Measurements from ENCODE around the gene UBAP1.
"Not testable (repeated sequence)": the region's sequence is repeated elsewhere in the genome, so short reads cannot be mapped to it uniquely, and the experiment has no call there.

Gene UBAP1

GRCh38 chr9:34226144-34226760 is 47.4 kb downstream of the UBAP1 start:
- not testable (repeated sequence) for DNase-seq

DNA sequence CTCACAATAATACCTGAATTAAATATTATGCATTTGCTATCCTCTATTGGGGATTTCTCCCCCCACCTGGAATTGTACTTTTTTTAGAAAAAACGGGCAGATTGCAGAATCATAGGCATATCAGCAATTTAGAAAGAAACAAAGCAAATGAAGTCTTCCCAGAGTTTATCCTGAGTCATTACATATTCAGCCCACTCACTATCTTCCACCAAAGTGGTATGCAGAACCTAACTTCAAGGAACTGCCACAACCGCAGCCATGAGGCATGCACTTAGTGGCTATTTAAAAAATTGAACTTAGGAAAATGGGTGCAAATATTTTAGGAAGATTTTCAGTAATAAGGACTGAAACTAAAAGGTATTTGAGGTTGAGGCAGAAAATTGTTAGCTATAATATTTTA is 48.6 kb downstream of the UBAP1 start:
- DNase-seq, result no peak

GRCh38 chr9:34230556-34230955 is 51.7 kb downstream of the UBAP1 start:
- DNase-seq, result no peak

DNA sequence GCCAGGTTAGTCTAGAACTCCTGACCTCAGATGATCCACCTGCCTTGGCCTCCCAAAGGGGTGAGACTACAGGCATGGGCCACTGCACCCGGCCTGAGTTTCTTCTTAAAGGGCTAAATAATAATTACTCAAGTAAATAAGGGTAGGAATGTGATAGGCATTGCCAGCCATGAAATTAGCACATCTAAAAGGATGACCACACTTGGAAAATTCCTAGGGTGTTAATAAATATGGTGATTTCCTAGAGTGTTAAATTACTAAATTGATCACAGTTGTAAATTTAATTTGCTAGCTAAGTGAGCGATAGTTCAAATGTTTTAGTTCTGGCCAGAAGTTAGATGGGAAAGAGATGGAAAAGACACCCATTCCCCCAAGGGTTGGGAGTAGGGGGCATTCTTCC is 53.4 kb downstream of the UBAP1 start:
- DNase-seq, result no peak

GRCh38 chr9:34233672-34234071 is 54.8 kb downstream of the UBAP1 start:
- no peak for DNase-seq

DNA sequence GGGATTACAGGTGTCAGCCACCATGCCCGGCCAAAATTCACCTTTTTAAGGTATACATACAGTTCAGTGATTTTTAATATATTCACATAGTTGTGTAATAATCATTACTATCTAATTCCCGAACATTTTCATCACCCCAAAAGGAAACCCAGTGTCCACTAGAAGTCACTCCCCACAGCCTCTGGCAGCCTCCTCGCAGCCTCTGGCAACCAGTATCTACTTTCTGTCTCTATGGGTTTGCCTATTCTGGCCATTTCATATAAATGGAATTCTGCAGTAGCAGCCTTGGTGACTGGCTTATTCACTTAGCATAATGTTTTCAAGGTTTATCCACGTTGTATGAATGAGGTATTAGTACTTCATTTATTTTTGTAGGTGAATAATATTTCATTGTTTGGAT is 59.0 kb downstream of the UBAP1 start:
- DNase-seq, result no peak

GRCh38 chr9:34240006-34240405 is 61.2 kb downstream of the UBAP1 start:
- peak; percentile 47 for DNase-seq

DNA sequence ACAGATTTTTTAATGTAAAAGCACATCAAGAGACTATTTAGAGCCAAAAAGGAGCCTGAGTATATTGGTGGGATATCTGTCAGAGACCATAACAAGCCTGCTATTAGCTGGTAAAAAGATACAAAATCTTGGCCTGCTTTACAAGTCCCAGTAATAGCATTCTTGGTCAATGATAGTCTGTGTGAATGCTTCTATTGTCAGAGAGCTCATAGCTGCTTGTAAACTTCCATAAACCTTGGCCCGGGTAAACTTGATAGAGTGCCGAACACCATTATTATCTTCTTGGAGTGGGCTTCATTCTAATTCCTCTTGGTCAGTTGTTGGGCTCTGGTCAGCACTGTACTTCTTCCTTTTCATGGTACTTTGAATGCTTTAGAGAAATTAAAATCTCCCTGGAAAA is 64.0 kb downstream of the UBAP1 start:
- DNase-seq, result no peak

- not testable (repeated sequence) for DNase-seq
These were observed 66.4 kb downstream of the UBAP1 start for GRCh38 chr9:34245212-34245611.

- no peak for DNase-seq
These were observed 67.6 kb downstream of the UBAP1 start for GRCh38 chr9:34246453-34246852.

DNA sequence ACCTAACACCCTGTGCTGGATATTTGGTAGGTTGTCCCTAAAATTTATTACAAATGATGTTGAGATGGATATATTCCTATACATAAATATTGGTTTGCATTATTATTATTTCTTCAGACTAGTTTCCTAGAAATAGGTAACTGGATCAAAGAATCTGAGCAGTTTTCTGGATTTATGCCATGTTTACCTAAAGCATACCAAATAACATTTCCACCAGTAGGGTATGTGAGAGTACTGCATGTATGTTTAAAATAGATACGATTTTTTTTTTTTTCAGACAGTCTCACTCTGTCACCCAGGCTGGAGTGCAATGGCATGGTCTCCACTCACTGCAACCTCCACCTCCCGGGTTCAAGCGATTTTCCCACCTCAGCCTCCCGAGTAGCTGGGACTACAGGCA is 68.9 kb downstream of the UBAP1 start:
- DNase-seq, result not testable (repeated sequence)

GRCh38 chr9:34249274-34249673 is 70.4 kb downstream of the UBAP1 start:
- no peak for DNase-seq

- no peak for DNase-seq
These were observed 71.9 kb downstream of the UBAP1 start for GRCh38 chr9:34250721-34251120.

GRCh38 chr9:34252016-34252415 is 73.2 kb downstream of the UBAP1 start:
- DNase-seq, result no peak

GRCh38 chr9:34252670-34253459 is 74.0 kb downstream of the UBAP1 start:
- peak; percentile 79 for DNase-seq

- DNase-seq, result peak; percentile 22
These were observed 74.6 kb downstream of the UBAP1 start for GRCh38 chr9:34253460-34253837.

DNA sequence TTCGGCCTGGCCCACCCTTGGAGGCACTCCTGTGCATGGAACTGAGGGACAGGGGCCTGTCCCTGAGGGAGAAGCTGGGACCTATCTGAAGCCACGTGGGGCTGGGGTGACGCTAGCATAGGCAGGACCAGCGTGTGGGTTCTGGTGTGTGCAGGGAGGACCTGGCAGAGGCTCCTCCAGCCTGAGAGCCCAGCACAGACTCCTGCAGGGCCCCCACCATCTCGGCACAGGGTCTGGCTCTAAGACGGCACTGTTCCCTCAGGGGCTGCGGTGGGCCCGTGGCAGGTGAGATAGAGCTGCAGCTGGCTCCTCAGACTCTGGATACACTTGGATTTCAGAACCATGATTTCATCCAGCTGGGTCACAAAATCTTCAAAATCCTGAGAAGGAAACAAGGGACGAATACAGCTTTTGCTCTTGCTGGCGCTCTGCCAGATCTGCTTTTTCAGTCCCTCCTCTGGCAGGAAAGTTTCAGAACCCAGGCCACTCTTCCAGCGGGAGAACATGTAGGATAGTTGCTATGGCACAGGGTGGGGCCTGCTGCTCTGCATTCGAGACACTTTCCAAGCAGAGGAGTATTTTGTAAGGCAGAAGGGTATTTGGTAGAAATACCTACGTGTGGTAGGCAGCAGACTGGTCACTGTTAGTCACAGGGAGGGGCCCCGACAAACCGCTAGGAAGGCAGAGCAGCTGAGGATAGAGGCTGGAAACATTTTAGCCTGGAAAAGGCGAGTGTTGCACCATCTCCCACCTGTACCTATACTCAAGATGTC is 75.5 kb downstream of the UBAP1 start:
- DNase-seq, result no peak

- DNase-seq, result no peak
These were observed 76.4 kb downstream of the UBAP1 start for GRCh38 chr9:34254966-34255825.

DNA sequence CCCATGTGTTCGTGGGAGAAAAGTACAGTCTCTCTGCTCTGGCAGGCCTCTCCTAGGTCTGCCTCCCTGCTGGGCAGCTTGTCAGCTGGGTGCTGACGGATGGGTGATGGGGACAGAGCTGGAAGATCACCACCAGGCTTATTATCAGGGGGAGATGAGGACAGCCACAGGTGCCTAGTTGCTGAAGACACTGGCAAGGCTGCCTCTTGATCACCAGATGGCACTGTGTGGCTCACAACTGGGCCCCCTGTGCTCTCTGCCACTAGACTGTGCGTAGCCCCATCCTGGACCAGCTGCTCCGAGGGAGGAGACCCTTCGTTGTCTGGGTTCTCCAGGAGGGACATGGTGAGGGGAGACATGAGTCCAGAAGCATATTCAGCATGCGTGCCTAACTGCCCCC is 77.3 kb downstream of the UBAP1 start:
- peak; percentile 45 for DNase-seq

DNA sequence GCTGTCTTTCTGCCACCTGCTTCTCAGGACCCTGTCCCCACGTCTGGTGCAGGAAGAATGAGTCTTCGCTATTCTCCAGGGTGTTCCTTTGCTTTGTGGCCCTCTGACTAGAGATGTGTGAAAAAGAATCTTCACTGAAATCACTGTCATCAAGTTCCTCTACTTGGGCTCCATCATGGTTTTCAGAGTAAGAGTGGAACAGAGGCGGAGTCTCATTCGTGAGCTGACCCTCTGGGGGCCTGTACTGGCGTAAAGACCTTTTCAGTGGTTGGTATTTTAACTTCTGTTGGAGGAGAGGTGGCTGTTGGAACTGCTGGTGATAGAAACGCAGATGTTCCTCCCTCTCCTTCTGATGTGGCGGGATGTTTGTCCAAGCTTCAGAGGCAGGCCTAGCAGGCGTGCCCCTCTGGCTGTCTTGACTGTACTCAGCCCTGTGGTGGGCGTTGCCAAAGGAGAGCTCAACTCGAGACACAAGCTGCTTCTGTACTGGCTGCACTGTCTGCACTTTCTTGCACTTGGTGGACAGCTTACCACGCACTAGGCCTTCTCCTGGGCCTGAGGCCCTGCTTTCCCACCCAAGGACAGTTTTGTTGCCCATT is 78.2 kb downstream of the UBAP1 start:
- DNase-seq, result no peak

DNA sequence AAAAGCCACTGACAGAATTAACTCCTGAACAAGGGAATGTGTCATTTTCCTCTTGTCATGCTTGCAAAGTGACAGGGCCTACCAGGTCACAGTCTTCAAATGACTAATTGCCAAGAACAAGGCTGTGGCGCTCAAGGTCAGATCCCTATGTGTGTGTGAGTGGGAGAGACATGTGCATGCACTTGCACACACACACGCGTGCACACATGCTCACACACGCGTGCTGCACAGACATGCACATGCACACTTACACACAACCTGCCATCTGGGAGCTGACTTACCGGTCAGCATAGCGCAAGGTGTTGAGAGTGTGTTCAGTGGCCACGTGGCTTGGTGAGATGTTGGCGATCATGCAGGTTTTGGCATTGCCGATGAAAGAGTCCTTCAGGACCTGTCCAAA is 80.5 kb downstream of the UBAP1 start:
- DNase-seq, result no peak

DNA sequence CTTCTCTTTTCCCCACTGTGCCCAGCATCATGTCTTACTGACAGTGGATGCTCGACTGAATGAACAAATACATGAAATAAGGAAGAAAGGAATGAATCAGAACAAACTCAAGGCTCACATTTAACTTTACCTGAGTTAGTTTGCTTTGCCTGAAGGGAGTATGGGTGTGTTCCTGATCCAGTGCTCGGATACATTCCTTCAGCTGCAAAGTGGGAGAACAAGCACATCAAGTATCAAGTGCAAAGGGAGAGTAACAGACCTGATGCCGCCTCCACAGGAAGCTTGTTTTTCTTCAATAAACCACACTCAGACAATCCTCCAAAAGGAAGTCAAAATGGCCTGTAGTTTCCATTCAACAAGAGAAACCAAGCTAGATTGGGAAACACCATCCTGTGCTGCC is 84.1 kb downstream of the UBAP1 start:
- DNase-seq, result no peak

- no peak for DNase-seq
These were observed 88.8 kb downstream of the UBAP1 start for GRCh38 chr9:34267660-34268059.
